Measurements from ENCODE around the gene SLC16A10. TPM values are rescaled to one million over a fixed set of nuclear protein-coding genes. Genes with fewer than 3 reads are reported as not detected.
"Not testable (repeated sequence)": the region's sequence is repeated elsewhere in the genome, so short reads cannot be mapped to it uniquely, and the experiment has no call there.

Gene SLC16A10
- polyA plus RNA-seq, 1 donor (not counting 4 experiments of a cell fraction or from before 2014, with no cell fraction given): not detected

DNA sequence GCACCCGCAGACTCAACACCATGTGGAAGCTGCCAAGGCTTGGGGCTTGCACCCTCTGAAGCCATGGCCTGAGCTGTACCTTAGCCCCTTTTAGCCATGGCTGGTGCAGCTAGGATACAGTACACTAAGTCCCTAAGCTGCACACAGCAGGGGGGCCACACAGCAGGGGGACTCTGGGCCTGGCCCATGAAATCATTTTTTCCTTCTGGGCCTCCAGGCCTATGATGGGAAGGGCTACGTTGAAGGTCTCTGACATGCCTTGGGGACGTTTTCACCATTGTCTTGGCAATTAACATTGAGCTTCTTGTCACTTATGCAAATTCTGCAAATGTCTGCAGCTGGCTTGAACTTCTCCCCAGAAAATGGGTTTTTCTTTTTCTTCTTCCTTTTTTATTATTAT, 103.3 kb downstream of the SLC16A10 start:
- no peak overlapping the region for H3K4me2 ChIP-seq (ENCODE audit: control insufficient read depth, extremely low read depth, insufficient read depth, low read depth, low read length)
- no peak overlapping the region for H3K9ac ChIP-seq (ENCODE audit: control insufficient read depth, extremely low read depth, insufficient read depth, low read length)
- no peak for DNase-seq (ENCODE audit: low read depth, low spot score)

DNA sequence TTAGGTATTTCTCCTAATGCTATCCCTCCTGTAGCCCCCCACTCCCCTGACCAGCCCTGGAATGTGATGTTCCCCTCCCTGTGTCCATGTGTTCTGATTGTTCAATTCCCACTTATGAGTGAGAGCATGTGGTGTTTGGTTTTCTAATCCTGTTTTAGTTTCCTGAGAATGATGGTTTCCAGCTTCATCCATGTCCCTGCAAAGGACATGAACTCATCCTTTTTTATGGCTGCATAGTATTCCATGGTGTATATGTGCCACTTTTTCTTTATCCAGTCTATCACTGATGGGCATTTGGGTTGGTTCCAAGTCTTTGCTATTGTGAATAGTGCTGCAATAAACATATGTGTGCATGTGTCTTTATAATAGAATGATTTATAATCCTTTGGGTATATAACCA, 103.8 kb downstream of the SLC16A10 start:
- H2AFZ ChIP-seq (ENCODE audit: control insufficient read depth, low read length); H3K9me3 ChIP-seq (ENCODE audit: control insufficient read depth, low read depth, low read length); H3K9ac ChIP-seq (ENCODE audit: control insufficient read depth, extremely low read depth, insufficient read depth, low read length); FAIRE-seq; H3K4me1 ChIP-seq (ENCODE audit: control insufficient read depth, extremely low read depth, insufficient read depth, low read length); H3K4me3 ChIP-seq (ENCODE audit: control insufficient read depth in 2 of 3, extremely low read depth in 1 of 3, insufficient read depth in 2 of 3, low read depth in 1 of 3, low read length in 3 of 3); dilution Hi-C loops (cut with MboI; ENCODE audit: extremely low pct_ligation_motif_present, low sequenced_read_pairs); H3K27ac ChIP-seq (ENCODE audit: control insufficient read depth, insufficient read depth, low read length); H3K27me3 ChIP-seq (ENCODE audit: control insufficient read depth, extremely low read depth, insufficient read depth, low read length); H4K20me1 ChIP-seq (ENCODE audit: control insufficient read depth, extremely low read depth, insufficient read depth, low read length); H3K36me3 ChIP-seq (ENCODE audit: control insufficient read depth in 2 of 2, extremely low read depth in 1 of 2, insufficient read depth in 2 of 2, low read length in 2 of 2); H3K9me1 ChIP-seq (ENCODE audit: control insufficient read depth, extremely low read depth, insufficient read depth, low read length); H3K4me2 ChIP-seq (ENCODE audit: control insufficient read depth, extremely low read depth, insufficient read depth, low read depth, low read length); DNase-seq (ENCODE audit: low read depth, low spot score); H3K79me2 ChIP-seq (ENCODE audit: control insufficient read depth, insufficient read depth, low read length): not testable (repeated sequence)

More for the DNA sequence above, 103.3 kb downstream of the SLC16A10 start:
- Histone ChIP-seq H3K4me3 (ENCODE audit: control insufficient read depth in 2 of 3, extremely low read depth in 1 of 3, insufficient read depth in 2 of 3, low read depth in 1 of 3, low read length in 3 of 3) (no peak overlapping the region), H3K79me2 (ENCODE audit: control insufficient read depth, insufficient read depth, low read length) (no peaks in the 10 kb centered on the region), H4K20me1 (ENCODE audit: control insufficient read depth, extremely low read depth, insufficient read depth, low read length) (no peaks in the 10 kb centered on the region), H3K27me3 (ENCODE audit: control insufficient read depth, extremely low read depth, insufficient read depth, low read length) (no peaks in the 10 kb centered on the region), H3K27ac (ENCODE audit: control insufficient read depth, insufficient read depth, low read length) (no peak overlapping the region), H3K4me1 (ENCODE audit: control insufficient read depth, extremely low read depth, insufficient read depth, low read length) (no peaks in the 10 kb centered on the region), H3K9me1 (ENCODE audit: control insufficient read depth, extremely low read depth, insufficient read depth, low read length) (no peaks in the 10 kb centered on the region), H3K36me3 (ENCODE audit: control insufficient read depth in 2 of 2, extremely low read depth in 1 of 2, insufficient read depth in 2 of 2, low read length in 2 of 2) (no peaks in the 10 kb centered on the region), H2AFZ (ENCODE audit: control insufficient read depth, low read length) (no peak overlapping the region), H3K9me3 (ENCODE audit: control insufficient read depth, low read depth, low read length) (no peaks in the 10 kb centered on the region)
- dilution Hi-C loops (cut with MboI; ENCODE audit: extremely low pct_ligation_motif_present, low sequenced_read_pairs): no loop called here
- TF ChIP-seq EZH2 (IDR thresholded peaks at IDR 0.05; ENCODE audit: low read length): no peak
- TF ChIP-seq, protein P1, sequence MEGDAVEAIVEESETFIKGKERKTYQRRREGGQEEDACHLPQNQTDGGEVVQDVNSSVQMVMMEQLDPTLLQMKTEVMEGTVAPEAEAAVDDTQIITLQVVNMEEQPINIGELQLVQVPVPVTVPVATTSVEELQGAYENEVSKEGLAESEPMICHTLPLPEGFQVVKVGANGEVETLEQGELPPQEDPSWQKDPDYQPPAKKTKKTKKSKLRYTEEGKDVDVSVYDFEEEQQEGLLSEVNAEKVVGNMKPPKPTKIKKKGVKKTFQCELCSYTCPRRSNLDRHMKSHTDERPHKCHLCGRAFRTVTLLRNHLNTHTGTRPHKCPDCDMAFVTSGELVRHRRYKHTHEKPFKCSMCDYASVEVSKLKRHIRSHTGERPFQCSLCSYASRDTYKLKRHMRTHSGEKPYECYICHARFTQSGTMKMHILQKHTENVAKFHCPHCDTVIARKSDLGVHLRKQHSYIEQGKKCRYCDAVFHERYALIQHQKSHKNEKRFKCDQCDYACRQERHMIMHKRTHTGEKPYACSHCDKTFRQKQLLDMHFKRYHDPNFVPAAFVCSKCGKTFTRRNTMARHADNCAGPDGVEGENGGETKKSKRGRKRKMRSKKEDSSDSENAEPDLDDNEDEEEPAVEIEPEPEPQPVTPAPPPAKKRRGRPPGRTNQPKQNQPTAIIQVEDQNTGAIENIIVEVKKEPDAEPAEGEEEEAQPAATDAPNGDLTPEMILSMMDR (optimal IDR thresholded peaks at IDR 0.05 in 1 of 3, IDR thresholded peaks at IDR 0.05 in 1 of 3, conservative IDR thresholded peaks at IDR 0.05 in 1 of 3; ENCODE audit: extremely low read depth in 1 of 3, insufficient read depth in 2 of 3, low read length in 3 of 3): no peak
- FAIRE-seq: no peak

DNA sequence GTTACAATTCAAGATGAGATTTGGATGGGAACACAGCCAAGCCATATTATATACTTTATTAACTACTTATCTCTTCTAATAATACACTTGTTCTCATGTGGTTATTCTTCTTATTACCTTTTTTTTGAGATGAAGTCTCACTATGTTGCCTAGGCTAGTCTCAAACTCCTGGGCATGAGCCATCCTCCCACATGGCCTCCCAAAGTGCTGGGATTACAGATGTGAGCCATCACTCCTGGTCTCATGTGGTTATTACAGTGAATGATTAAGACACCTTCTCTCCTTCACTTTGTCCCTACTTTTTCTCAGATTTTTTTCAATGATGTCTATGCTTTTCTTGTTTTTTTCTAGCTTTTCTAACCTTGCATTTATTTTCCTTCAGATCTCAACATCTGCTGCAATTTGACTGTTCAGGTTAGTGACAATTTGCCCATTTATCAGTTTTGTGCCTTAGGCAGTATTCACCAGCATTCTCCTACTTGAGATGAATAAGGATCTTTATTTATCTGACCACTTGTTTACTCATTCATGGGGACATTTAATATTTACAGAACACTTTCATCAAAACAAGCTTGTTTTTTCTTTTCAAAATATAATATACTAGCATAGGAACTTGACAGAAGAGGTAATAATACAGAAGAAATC, 105.7 kb downstream of the SLC16A10 start:
- dilution Hi-C loops (cut with MboI; ENCODE audit: extremely low pct_ligation_motif_present, low sequenced_read_pairs): no loop called here
- no peaks in the 10 kb centered on the region for H4K20me1 ChIP-seq (ENCODE audit: control insufficient read depth, extremely low read depth, insufficient read depth, low read length)
- no peaks in the 10 kb centered on the region for H3K36me3 ChIP-seq (ENCODE audit: control insufficient read depth in 2 of 2, extremely low read depth in 1 of 2, insufficient read depth in 2 of 2, low read length in 2 of 2)
- DNase-seq (ENCODE audit: low read depth, low spot score) (no peak), FAIRE-seq (no peak)
- H3K27ac ChIP-seq (ENCODE audit: control insufficient read depth, insufficient read depth, low read length): no peak overlapping the region
- H3K4me2 ChIP-seq (ENCODE audit: control insufficient read depth, extremely low read depth, insufficient read depth, low read depth, low read length): no peak overlapping the region
- no peak for TF ChIP-seq EZH2 (IDR thresholded peaks at IDR 0.05; ENCODE audit: low read length)
- TF ChIP-seq, protein P1 (optimal IDR thresholded peaks at IDR 0.05 in 1 of 3, IDR thresholded peaks at IDR 0.05 in 1 of 3, conservative IDR thresholded peaks at IDR 0.05 in 1 of 3; ENCODE audit: extremely low read depth in 1 of 3, insufficient read depth in 2 of 3, low read length in 3 of 3): no peak
- no peak overlapping the region for H3K9ac ChIP-seq (ENCODE audit: control insufficient read depth, extremely low read depth, insufficient read depth, low read length)
- H2AFZ ChIP-seq (ENCODE audit: control insufficient read depth, low read length): no peak overlapping the region
- no peaks in the 10 kb centered on the region for H3K27me3 ChIP-seq (ENCODE audit: control insufficient read depth, extremely low read depth, insufficient read depth, low read length)
- no peaks in the 10 kb centered on the region for H3K9me1 ChIP-seq (ENCODE audit: control insufficient read depth, extremely low read depth, insufficient read depth, low read length)
- H3K4me3 ChIP-seq (ENCODE audit: control insufficient read depth in 2 of 3, extremely low read depth in 1 of 3, insufficient read depth in 2 of 3, low read depth in 1 of 3, low read length in 3 of 3): no peak overlapping the region
- no peaks in the 10 kb centered on the region for H3K79me2 ChIP-seq (ENCODE audit: control insufficient read depth, insufficient read depth, low read length)
- no peaks in the 10 kb centered on the region for H3K4me1 ChIP-seq (ENCODE audit: control insufficient read depth, extremely low read depth, insufficient read depth, low read length)
- H3K9me3 ChIP-seq (ENCODE audit: control insufficient read depth, low read depth, low read length): no peaks in the 10 kb centered on the region
